ENCODE results near the gene CEPT1.

- TF ChIP-seq CTCF (IDR thresholded peaks at IDR 0.05) (no peak), POLR2A (IDR thresholded peaks at IDR 0.05) (no peak)
These were observed 77.3 kb downstream of the CEPT1 start for GRCh38 chr1:111217183-111217910.

Data from tibial nerve (tissue), 3 donors.